SK-MEL-5 (cell line): ENCODE measurements around the gene PURB. TPM values are rescaled to one million over a fixed set of nuclear protein-coding genes. Genes with fewer than 3 reads are reported as not detected.
"Not testable (repeated sequence)": the region's sequence is repeated elsewhere in the genome, so short reads cannot be mapped to it uniquely, and the experiment has no call there.

ENCODE experiments used
- DNase-seq: peaks from one replicate; pipeline ENCODE4 v3.0.0-alpha.2; 2016; ENCODE audit warnings: low read depth, low spot score
- in situ Hi-C: cut with HindIII; loops from 2 replicates; pipeline ENCODE4 v1.10.0; 2016; ENCODE audit warnings: low sequenced_read_pairs, high pct_unique_total_duplicates, low pct_unique_long_range_greater_than_20kb
- polyA plus RNA-seq, 2 experiments: library from polyadenylated mRNA; depleted of rRNA; stranded (reverse); fragments of >200 nt; gene quantifications; 2 replicates each; pipeline ENCODE4 v1.2.3, GENCODE V29; 2015
- total RNA-seq: library from RNA; depleted of rRNA; stranded (reverse); fragments of >200 nt; shearing (Covaris generic); gene quantifications from 2 replicates; pipeline ENCODE4 v1.2.3, GENCODE V29; 2014; rRNA removed

PURB gene
- total RNA-seq, result 23.4 and 24.0 TPM in 2 replicates
- 17.2 and 23.3 TPM in 2 replicates for polyA plus RNA-seq (2015; cell fraction: cytosol; rRNA removed)
- 39.3 and 44.8 TPM in 2 replicates for polyA plus RNA-seq (2015; cell fraction: nucleus; rRNA removed)

- in situ Hi-C loops, result no loop called here
- peak; percentile 99 for DNase-seq
Measured at GRCh38 chr7:44885394-44886317, at the start of gene PURB. Gene PURB, minus strand, starts transcription at chr7:44885530. Its CDS starts 182 bp downstream, at chr7:44885348.

- in situ Hi-C loops, result no loop called here
- DNase-seq, result no peak
Measured at GRCh38 chr7:44935016-44935415, 49.7 kb upstream of the PURB start.

GRCh38 chr7:44934510-44934909 lies 49.2 kb upstream of the PURB start:
- in situ Hi-C loops, DNase-seq: not testable (repeated sequence)

GRCh38 chr7:44930921-44931320 lies 45.6 kb upstream of the PURB start:
- in situ Hi-C loops, result no loop called here
- no peak for DNase-seq

GRCh38 chr7:44922351-44922694 lies 37.0 kb upstream of the PURB start:
- in situ Hi-C loops, result no loop called here
- DNase-seq, result no peak

- in situ Hi-C loops, result no loop called here
Measured at GRCh38 chr7:44921607-44922350, 36.4 kb upstream of the PURB start.

GRCh38 chr7:44920119-44920518 lies 34.8 kb upstream of the PURB start:
- in situ Hi-C loops, result no loop called here
- no peak for DNase-seq

More at GRCh38 chr7:44921607-44922350, 36.4 kb upstream of the PURB start:
- DNase-seq, result peak; percentile 90

- in situ Hi-C loops, result no loop called here
- DNase-seq, result no peak
Measured at GRCh38 chr7:44918029-44918428, 32.7 kb upstream of the PURB start.

- DNase-seq, result no peak
- in situ Hi-C loops, result no loop called here
Measured at GRCh38 chr7:44917465-44917864, 32.1 kb upstream of the PURB start.

- DNase-seq, result no peak
- in situ Hi-C loops, result no loop called here
Measured at GRCh38 chr7:44914992-44915607, 29.8 kb upstream of the PURB start.

- in situ Hi-C loops, result no loop called here
- DNase-seq, result peak; percentile 37
Measured at GRCh38 chr7:44912775-44913347, 27.5 kb upstream of the PURB start.

- in situ Hi-C loops, result no loop called here
- no peak for DNase-seq
Measured at GRCh38 chr7:44911911-44912310, 26.6 kb upstream of the PURB start.

- in situ Hi-C loops, result no loop called here
- no peak for DNase-seq
Measured at GRCh38 chr7:44909596-44910389, 24.5 kb upstream of the PURB start.

- in situ Hi-C loops, result no loop called here
- no peak for DNase-seq
Measured at GRCh38 chr7:44906965-44907364, 21.6 kb upstream of the PURB start.

GRCh38 chr7:44905002-44905635 lies 19.8 kb upstream of the PURB start:
- in situ Hi-C loops, result no loop called here
- no peak for DNase-seq

GRCh38 chr7:44899443-44899842 lies 14.1 kb upstream of the PURB start:
- in situ Hi-C loops, result no loop called here
- DNase-seq, result no peak

GRCh38 chr7:44898039-44898438 lies 12.7 kb upstream of the PURB start:
- no peak for DNase-seq
- in situ Hi-C loops, result no loop called here
